OCI-LY3 (cell line): ENCODE results near the gene OPCML.

Source experiments
- H2AFZ ChIP-seq: fragments of 200-600, 300-600 bp; shearing (Covaris generic); 2 replicates; pipeline ENCODE4 v1.6.0; 2014; ENCODE audit warnings: antibody characterized with exemption, low read depth, low read length
- H3K27ac ChIP-seq: fragments of 200-600, 300-600 bp; sonication (generic); 2 replicates; pipeline ENCODE4 v1.5.1; 2014; ENCODE audit warnings: mild to moderate bottlenecking, low read length, moderate library complexity, mixed read lengths
- H3K27me3 ChIP-seq: fragments of 200-600, 300-600 bp; sonication (generic); 2 replicates; pipeline ENCODE4 v1.6.1; 2014; ENCODE audit warnings: low read depth, low read length, mixed read lengths
- H3K36me3 ChIP-seq: fragments of 200-600, 300-600 bp; sonication (generic); replicated peaks from 2 replicates; pipeline ENCODE3; 2014; ENCODE audit warnings: low read depth, low read length, mixed read lengths
- H3K4me1 ChIP-seq: fragments of 300-600, 200-600 bp; sonication (generic); 2 replicates; pipeline ENCODE4 v1.6.1; 2014; ENCODE audit warnings: low read length, mixed read lengths
- H3K4me2 ChIP-seq: fragments of 200-600, 300-600 bp; sonication (generic); 2 replicates; pipeline ENCODE4 v1.6.1; 2014; ENCODE audit warnings: low read length, mixed read lengths
- H3K4me3 ChIP-seq: fragments of 300-600, 200-600 bp; sonication (generic); 2 replicates; pipeline ENCODE4 v1.5.1; 2014; ENCODE audit warnings: antibody characterized with exemption, mild to moderate bottlenecking, low read length, moderate library complexity
- H3K79me2 ChIP-seq: fragments of 300-600, 200-600 bp; shearing (Covaris generic); 2 replicates; pipeline ENCODE4 v1.6.1; 2014; ENCODE audit warnings: mild to moderate bottlenecking, low read length, mixed read lengths
- H3K9ac ChIP-seq: fragments of 300-600, 200-600 bp; shearing (Covaris generic); 2 replicates; pipeline ENCODE4 v1.6.0; 2014; ENCODE audit warnings: mild to moderate bottlenecking, low read length, moderate library complexity
- H3K9me3 ChIP-seq: fragments of 200-600, 300-600 bp; shearing (Covaris generic); 2 replicates; pipeline ENCODE4 v1.6.1; 2014; ENCODE audit warnings: low read length, mixed read lengths; ENCODE audit not compliant: insufficient read depth
- H4K20me1 ChIP-seq: fragments of 200-600, 300-600 bp; sonication (generic); 2 replicates; pipeline ENCODE4 v1.6.1; 2016; ENCODE audit warnings: low read length, mixed read lengths; ENCODE audit not compliant: insufficient read depth
- EZH2phosphoT487 ChIP-seq: fragments of 200-600 bp; shearing (Covaris generic); IDR thresholded peaks from 2 replicates; pipeline ENCODE4 v1.6.1; 2018; ENCODE audit warnings: antibody characterized with exemption, mixed run types, low read depth
- TF ChIP-seq, protein P1 (sequence below): fragments of 200-600, 300-600 bp; sonication (generic); IDR thresholded peaks from 2 replicates; pipeline ENCODE4 v1.5.1; 2014; ENCODE audit warnings: antibody characterized with exemption, low read length, low read depth

The OPCML gene

DNA sequence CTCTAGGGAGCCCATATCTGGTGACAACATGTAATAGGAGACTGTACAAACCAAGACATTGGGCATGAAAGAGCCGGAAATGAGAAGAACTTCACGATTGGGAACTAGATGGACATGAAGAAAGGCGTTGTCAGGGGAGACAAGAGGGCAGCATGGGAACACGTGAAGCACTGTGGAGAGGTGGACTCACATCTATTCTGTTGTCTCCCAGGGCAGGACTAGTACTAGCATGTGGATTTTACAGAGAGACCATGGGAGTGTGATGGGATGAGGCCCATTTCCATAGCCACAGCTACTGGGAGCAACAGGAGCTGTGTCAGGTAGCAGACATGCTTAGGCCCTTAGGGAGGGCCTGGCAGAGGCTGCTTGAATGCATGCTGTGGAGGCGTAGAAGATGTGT is 333.9 kb downstream of the OPCML start:
- no peaks in the 10 kb centered on the region for H3K9me3 ChIP-seq
- H3K27ac ChIP-seq: no peak overlapping the region
- TF ChIP-seq EZH2phosphoT487: no peak
- TF ChIP-seq, protein P1, sequence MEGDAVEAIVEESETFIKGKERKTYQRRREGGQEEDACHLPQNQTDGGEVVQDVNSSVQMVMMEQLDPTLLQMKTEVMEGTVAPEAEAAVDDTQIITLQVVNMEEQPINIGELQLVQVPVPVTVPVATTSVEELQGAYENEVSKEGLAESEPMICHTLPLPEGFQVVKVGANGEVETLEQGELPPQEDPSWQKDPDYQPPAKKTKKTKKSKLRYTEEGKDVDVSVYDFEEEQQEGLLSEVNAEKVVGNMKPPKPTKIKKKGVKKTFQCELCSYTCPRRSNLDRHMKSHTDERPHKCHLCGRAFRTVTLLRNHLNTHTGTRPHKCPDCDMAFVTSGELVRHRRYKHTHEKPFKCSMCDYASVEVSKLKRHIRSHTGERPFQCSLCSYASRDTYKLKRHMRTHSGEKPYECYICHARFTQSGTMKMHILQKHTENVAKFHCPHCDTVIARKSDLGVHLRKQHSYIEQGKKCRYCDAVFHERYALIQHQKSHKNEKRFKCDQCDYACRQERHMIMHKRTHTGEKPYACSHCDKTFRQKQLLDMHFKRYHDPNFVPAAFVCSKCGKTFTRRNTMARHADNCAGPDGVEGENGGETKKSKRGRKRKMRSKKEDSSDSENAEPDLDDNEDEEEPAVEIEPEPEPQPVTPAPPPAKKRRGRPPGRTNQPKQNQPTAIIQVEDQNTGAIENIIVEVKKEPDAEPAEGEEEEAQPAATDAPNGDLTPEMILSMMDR: no peak
- H3K27me3 ChIP-seq: no peaks in the 10 kb centered on the region
- H2AFZ ChIP-seq: no peak overlapping the region
- H3K4me2 ChIP-seq: no peak overlapping the region
- H3K4me1 ChIP-seq: no peaks in the 10 kb centered on the region
- no peaks in the 10 kb centered on the region for H4K20me1 ChIP-seq
- H3K36me3 ChIP-seq: no peaks in the 10 kb centered on the region
- H3K9ac ChIP-seq: no peak overlapping the region
- H3K79me2 ChIP-seq: no peaks in the 10 kb centered on the region
- H3K4me3 ChIP-seq: no peak overlapping the region

DNA sequence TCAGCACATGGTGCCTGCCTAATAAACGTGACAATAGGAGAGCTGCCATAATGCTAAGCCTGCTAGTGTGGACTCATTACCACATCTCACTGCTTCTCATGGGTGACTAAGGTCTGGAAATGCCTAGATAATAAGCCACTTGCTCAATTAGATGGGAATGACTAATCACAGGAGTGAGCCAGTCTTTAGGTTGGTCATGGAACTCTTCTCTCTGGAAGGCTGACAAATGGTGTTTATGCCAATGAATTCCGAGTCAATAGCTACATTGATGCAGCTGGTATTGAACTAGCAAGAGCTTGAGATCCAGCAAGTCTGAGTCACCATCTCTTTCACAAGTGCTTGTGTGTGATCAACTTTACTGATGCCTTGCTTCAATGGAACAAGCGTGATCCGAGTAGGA is 334.9 kb downstream of the OPCML start:
- Histone ChIP-seq H3K27me3 (no peaks in the 10 kb centered on the region), H3K4me3 (no peak overlapping the region), H3K79me2 (no peaks in the 10 kb centered on the region), H3K27ac (no peak overlapping the region), H3K4me2 (no peak overlapping the region), H3K9ac (no peak overlapping the region), H4K20me1 (no peaks in the 10 kb centered on the region), H2AFZ (no peak overlapping the region), H3K36me3 (no peaks in the 10 kb centered on the region), H3K9me3 (no peaks in the 10 kb centered on the region), H3K4me1 (no peaks in the 10 kb centered on the region)
- no peak for TF ChIP-seq EZH2phosphoT487
- TF ChIP-seq, protein P1: no peak

DNA sequence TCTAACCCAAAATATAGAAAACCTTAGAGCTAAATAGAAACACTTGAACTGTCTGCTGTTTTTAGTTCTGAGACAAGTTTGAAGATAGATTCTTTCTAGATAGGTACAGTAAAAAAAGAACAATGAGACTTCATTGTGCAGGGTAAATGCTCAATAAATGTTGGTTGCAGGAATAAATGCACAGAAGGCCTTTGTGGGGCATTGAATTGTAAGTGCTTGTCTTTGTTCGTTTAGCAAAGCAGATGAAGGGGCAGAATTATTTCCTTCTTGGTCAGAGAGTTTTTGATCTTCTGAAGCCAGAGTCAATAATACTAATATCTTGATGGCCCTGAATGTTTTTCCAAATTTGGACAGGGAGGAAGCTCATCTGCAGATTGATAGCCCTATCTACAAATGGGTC is 340.4 kb downstream of the OPCML start:
- TF ChIP-seq, protein P1: no peak
- no peak for TF ChIP-seq EZH2phosphoT487
- Histone ChIP-seq H2AFZ (no peak overlapping the region), H3K9me3 (no peaks in the 10 kb centered on the region), H3K27me3 (no peaks in the 10 kb centered on the region), H3K4me1 (no peaks in the 10 kb centered on the region), H3K4me3 (no peak overlapping the region), H3K9ac (no peak overlapping the region), H3K4me2 (no peak overlapping the region), H3K36me3 (no peaks in the 10 kb centered on the region), H3K27ac (no peak overlapping the region), H3K79me2 (no peaks in the 10 kb centered on the region), H4K20me1 (no peaks in the 10 kb centered on the region)

DNA sequence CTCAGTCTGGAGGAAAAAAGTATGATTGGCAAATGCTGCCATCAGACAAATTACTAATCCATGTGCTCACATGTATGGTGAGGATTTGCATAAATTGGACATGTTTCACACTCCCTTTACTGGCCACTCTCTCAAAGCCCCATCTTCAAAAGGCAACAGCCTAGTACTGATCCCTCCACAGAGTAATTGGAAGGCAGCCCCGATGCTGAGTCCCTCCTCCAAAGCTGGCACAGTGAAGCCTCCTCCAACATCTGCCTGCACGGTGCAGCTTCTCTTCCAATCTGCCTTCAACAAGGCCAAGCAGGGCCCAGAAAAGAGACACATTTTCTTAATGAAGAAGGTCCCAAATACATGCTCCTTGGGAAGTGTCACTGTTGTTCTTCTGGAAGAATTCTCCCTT is 350.6 kb downstream of the OPCML start:
- Histone ChIP-seq H4K20me1 (no peaks in the 10 kb centered on the region), H3K4me2 (no peak overlapping the region), H3K27ac (no peak overlapping the region), H3K4me1 (no peaks in the 10 kb centered on the region), H3K36me3 (no peaks in the 10 kb centered on the region), H3K27me3 (peaks cover 11% of the 10 kb centered on the region), H3K4me3 (no peak overlapping the region), H2AFZ (no peak overlapping the region), H3K9me3 (no peaks in the 10 kb centered on the region), H3K9ac (no peak overlapping the region), H3K79me2 (no peaks in the 10 kb centered on the region)
- TF ChIP-seq, protein P1: no peak
- no peak for TF ChIP-seq EZH2phosphoT487
